NCI-H1105 (cell line): ENCODE measurements around the gene TTYH3.

ENCODE experiments used
- DNase-seq: peaks from one replicate; lab custom pipeline; 2025; lab: John Stamatoyannopoulos, UW

TTYH3 gene

DNA sequence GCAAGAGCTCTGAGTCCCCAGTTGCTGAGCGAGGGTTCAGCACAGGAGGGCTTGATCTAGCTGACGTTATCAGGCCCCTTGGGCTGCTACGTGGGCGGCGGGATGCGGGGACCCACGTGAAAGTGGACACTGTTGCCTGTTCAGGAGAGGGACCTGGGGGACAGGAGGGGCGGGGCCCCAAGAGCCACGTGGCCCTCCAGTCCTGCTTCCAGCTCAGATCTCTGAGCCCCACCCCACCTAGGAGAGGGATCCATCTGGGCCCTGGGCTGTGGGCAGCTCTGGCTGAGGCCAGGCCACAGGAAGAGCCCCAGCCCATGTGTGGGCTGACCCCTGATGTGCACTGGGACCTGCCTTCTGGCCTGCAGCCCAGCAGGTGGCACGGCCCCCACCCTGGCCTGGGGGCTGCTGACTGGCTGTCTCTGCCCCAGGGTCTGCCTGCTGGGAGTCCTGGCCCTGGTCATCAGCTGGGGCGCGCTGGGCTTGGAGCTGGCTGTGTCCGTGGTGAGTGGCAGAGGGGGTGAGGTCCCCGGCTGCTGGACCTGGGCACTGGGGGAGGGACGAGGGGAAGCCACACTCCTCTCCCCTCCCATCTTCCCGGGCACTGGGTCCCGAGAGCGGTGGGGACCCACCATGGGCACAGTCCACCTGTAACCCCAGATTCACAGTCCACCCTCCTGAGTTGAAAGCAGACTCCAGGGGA lies 17.5 kb downstream of the TTYH3 start:
- no peak for DNase-seq

DNA sequence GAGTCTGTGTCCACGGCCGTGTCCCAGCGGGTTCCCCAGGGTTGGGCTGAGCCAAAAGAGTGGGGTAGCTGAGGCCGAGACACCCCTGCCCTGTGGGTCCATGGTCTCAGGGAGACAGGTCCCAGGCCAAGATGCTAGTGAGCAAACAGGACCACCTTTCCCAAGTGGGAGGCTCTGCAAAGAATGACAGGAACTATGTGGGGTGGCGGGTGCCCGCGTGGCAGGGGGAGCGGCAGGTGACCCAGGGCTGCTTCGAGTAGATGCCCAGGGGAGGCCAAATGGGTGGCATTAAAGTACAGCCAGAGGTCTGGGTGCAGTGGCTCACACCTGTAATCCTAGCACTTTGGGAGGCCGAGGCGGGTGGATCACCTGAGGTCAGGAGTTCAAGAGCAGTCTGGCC lies 18.2 kb downstream of the TTYH3 start:
- DNase-seq = no peak

DNA sequence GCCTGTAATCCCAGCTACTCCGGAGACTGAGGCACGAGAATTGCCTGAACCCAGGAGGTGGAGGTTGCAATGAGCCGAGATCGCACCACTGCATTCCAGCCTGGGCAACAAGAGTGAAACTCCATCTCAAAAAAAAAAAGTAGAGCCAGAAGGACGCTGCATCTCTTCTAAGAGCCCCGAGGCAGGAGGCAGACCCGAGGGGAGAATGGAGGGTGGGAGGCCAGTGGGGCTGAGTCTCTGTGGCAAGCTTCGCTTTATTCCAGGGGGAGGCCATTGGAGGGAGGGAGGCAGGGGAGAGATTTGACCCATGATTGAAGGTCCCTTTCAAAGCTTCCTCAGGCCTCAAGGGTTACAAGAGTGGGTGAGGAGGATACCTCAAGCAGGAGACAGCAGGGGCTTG lies 18.7 kb downstream of the TTYH3 start:
- DNase-seq = no peak

DNA sequence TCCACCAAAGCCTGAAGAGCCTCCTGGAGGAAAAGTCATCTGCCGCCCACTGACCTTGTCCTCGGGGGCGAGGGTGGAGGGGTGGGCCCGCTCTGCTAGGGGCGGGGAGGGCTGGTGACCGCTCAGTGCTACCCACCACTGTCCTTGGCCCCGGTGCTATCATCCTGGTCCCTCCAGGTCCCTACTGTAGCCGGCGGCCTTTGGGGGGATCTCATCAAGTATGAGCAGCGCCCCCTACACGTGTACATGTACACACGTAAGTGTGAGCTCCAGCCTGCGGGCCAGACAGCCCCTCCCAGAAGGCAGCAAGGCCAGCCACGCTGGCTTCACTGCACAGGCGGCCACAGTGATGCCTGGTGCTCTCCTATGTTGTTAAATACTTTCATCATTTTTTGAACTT lies 19.6 kb downstream of the TTYH3 start:
- no peak for DNase-seq

DNA sequence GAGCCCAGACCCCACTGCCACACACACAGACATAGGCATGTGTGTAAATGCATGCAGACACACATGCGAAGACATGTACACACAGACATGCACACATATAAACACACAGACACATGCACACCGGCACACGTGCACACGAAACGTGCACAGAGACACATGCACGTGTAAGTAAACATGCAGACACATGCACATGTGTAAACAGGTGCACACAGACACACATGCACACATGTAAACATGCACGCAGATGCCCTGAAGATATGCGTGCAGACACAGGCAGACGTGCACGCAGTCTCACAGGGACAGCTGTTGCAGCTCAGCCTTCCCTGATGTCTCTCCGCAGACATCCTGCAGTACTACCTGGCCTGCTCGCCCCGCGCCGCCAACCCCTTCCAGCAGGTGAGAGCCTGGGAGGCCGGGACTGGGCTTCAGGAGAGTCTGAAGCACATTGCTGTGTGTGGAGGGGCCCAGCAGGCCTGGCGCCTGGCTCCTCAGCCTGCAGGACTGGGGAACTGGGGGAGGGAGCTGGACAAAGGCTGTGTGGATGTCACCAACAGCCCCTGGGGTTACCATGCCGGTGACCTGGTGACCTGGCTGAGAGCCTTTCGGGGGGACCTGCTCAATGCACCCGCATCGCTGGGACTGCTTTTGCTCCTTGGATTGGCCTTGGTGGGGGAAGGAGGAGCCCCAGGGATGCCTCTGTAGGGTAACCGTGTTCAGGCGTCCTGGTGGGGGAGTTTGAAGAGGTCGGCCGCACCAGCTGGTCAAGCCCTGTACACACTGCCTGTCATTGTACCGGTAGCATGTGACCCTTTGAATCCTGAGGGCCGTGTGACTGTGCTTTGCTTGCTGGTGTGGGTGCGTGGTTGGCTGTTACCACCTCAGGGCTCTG lies 20.3 kb downstream of the TTYH3 start:
- DNase-seq = no peak

DNA sequence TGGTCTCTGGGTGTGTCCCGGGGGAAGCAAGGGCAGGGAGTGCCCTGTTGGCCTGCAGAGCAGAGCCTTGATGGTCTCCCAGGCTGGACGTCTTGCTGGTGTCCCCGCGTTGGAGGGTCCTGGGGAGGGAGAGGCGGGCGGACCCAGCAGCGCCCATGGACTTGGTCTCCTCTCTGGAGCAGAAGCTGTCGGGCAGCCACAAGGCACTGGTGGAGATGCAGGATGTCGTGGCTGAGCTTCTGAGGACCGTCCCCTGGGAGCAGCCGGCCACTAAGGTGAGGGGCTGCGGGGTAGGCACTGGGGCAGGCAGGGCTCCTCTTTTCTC lies 20.9 kb downstream of the TTYH3 start:
- no peak for DNase-seq

DNA sequence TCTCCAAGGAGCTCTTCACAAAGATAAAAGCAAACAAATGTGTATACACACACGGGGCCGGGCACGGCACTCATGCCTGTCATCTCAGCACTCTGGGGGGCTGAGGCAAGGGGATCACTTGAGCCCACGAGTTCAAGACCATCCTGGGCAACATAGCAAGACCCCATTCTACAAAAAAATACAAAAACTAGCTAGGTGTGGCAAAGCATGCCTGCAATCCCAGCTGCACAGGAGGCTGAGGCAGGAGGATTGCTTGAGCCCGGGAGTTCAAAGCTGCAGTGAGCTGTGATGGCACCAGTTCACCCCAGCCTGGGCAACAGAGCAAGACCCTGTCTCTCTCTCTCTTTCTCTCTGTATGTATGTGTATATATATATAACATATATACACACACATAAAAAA lies 22.3 kb downstream of the TTYH3 start:
- DNase-seq = no peak

DNA sequence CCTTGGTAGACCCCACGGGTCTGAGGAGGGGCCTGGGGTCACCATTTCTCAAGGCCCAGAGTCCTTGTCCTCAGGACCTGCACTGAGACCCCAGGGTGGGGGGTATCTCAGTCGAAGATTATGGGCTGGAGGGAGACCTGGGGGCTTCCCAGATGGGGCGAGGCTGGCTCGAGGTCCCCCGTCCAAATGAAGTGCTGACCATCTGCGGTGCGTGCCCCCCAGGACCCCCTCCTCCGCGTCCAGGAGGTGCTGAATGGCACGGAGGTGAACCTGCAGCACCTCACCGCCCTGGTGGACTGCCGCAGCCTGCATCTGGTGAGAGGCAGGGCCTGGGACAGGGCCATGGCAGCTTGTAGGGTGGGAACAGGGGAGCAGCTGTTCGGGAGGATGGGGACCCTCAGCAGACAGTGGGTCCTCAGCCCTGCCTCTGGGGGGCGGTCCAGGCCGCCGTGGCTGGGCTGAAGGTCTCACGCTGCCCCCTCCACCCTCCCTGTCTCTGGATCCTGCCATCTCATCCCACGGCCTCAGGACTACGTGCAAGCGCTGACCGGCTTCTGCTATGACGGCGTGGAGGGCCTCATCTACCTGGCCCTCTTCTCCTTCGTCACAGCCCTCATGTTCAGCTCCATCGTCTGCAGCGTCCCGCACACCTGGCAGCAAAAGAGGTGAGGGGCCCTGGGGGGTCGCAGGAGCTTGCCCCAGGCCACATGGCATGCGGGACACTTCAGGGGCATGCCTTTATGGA lies 24.3 kb downstream of the TTYH3 start:
- no peak for DNase-seq

DNA sequence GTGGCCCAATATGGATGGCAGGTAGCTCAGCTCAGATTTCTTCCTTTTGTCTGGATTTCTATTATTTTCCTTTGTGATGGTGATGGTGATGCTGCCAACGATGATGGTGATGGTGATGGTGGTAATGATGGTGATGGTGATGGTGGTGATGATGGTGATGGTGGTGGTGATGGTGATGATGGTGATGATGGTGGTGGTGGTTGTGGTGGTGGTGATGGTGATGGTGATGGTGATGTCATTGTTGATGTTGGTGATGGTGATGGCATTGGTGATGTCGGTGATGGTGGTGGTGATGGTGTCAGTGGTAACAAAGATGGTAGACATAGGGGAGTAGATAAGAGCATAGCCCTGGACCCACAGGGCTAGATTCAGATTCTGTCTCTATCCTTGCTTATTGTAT lies 25.4 kb downstream of the TTYH3 start:
- DNase-seq = no peak

DNA sequence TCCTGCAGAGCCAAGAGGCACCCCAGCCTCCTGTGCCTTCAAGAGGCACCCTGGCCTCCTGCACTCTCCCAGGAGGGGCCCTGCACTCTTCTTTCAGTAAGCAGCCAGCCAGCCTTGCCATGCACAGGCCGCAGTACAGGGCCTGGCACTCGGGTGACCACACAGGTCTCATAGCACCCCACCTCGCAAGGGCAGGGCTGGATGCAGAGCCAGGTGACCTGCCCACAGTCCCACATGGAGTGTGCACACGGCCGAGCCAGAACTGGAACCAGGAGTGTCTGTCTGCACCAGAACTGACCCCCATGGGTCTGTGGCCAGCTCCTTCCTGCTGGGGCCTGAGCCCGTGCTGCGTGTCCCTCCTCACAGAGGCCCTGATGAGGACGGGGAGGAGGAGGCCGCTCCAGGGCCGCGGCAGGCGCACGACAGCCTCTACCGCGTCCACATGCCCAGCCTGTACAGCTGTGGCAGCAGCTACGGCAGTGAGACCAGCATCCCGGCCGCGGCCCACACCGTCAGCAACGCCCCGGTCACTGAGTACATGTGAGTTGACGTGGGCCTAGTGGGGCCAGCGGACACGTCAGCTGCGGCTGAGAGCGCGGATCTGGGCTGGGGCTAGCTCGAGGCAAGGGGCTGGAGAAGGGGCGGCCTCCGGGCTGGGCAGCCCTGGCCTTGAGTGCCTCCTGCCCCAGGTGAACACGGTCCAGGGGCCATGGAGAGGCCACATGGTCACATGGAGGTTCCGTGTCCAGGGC lies 26.3 kb downstream of the TTYH3 start:
- no peak for DNase-seq

DNA sequence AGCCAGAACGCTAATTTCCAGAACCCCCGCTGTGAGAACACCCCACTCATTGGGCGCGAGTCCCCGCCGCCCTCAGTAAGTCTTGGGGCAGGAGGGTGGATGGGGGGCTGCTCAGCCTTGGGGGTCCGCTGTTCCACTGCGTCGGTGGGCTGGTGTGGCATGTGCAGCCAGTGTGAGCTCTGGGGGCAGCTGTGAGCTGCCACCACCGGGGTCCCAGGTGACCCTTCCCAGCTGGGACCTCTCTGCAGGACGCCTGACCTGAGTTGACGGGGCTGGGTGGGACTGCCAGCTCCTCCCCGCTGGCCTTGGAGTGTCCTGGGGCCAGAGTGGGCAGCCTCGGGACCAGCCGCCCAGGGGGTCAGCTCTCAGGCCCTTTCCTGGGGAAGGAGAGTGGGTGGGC lies 27.2 kb downstream of the TTYH3 start:
- no peak for DNase-seq

DNA sequence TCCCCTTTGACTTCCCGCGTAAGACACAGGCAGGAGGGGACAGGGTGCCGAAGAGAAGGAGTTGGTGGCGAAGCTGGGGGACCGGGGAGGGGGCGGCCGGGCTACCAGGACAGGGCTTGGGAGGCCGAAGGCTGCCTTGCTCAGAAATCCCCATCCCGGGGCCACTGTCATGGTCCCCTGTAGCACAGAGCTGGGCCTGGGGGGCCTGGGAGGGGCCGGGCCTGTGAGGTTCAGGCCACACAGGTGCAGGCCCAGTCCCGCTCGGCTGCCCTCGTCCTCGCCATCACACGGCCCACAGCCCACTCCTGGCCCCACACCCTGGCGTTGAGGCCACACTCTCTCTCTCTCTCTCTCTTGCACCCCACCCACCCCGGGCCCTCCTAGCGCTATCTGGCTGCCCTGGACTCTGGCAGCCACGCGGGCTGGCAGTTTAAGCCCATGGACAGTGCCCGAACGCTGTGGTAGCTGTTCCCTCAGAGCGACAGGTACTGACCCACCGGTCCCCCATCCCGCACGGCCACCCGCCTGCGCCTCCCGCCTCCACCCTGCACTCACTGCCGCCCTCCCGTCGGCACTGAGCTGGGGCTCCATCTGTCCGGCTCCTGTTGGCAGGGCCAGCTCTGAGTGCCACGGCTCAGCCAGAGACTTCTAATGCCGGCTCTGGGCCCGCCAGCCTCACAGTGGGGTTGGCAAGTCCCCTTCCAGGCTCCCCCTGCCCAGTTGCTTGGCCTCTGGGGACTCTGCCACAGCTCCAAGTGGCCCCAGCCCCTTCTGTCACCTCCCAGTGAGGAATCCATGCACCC lies 28.0 kb downstream of the TTYH3 start:
- no peak for DNase-seq

DNA sequence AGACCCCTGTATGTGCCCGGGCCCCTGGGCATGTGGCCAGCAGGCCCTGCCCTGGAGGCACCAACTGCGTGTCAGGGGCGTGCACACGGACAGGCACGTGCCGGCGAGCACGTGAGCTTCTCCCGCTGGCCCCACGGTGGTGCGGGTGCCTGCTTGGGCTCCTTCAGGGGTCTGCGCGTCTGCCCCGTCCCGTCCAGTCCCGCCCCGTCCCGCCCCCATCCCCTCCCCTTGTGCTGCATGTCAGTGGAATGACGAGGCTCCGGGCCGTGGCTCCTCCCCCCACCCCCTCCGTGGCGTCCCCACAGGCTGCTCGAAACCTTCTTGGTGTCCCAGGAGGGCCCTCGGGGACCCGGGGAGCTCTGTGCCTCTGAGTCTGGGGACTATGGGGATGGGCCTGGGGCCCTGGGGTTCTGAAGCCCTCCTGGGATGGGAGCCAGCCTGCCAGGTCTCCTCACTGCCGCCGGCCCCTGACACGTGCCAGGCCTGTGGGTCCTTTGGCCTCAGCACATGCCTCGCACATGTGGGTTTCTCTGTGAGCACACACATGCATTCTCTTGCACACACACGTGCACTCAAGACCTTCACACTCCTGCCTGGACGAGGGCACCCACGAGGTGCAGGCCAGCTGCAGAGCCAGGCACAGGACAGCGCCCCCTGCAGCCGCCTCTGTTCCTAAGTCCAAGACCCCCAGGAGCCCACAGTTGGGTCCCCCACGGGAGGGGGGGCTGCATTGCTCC lies 28.7 kb downstream of the TTYH3 start:
- no peak for DNase-seq

DNA sequence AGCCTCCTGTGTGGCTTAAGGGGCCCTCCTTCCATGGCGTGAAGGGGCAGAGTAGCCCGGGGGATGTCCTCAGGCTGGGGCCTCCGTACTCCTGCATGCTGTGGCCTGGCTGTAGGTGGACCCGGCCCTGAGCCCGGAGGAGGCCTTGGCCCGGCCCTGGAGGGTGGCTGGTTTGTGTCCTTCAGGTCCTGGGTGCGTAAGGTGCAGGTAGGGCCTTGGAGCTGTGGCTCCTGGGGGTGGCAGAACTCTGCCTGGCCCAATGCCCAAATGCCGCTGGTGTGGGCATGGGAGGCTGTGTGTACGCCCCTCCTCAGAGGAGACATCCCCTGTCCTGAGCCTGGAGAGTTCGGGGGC lies 29.3 kb downstream of the TTYH3 start:
- no peak for DNase-seq

DNA sequence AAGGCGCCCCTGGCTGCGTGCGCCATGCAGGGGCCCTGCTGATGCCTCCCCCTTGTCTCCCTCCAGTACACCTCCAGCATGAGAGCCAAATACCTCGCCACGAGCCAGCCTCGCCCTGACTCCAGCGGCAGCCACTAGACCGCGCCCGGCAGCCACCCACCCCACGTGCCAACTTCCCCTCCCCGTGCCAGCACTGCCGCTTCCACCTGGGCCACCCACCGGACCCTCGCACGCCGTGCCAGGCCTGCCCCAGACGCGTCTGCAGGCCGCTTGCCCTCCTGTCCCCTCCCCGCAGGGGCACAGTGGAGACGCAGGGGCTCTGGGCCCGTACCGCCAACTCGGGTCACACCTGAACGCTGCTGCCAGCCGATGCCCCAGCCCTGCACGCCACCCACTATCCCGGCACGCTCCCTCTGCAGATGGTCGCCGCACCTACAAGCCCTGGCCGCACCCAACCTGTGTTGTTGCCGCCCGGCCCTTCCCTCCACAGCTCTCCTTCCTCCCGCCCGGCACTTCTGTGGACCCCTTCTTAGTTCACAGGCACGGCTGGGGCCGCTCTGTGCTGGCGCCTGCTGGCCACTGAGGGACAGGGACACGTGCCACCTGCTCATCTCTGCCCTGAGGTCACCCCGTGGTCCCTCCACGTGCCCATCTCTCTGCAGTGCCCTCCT lies 30.0 kb downstream of the TTYH3 start:
- no peak for DNase-seq

DNA sequence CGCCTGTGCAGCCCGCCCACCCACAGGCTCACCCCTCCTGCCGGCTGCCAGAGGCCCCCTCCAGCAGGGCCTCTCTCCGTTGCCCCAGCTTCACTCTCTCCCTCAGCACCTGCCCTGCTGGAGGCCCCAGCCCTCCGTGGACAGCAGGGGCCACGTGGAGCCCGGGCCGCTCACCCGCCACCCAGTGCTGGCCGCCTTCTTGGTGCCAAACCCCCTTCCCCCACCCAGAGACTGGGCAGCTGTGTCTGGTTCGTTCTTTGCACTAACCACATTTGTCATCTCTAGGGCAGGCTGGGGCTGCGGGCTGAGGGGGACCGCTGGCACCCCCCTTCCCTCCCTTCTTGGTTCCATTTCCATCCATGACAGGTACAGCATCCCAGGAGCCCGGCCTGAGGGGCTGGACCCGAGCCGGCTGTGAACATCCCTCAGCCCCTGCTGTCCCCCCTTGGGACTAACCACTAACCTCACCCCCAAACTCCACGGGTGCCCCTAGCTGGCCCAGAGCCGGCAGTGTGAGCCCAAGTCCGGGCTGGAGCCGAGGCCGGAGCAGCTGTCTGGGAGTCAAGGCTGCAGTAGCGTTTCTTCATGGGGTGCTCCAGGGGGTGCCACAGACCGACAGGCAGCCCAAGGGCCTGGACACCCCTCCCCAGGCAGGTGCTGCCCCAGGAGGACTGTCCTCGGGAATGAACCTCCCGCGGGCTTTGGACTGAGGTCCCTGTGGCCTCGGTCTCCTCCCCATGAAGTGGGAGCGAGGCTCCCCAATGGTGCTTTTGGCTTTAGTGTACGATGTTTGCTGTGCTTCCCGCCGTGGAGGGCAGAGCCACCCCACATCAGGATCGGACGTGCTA lies 30.7 kb downstream of the TTYH3 start:
- no peak for DNase-seq

DNA sequence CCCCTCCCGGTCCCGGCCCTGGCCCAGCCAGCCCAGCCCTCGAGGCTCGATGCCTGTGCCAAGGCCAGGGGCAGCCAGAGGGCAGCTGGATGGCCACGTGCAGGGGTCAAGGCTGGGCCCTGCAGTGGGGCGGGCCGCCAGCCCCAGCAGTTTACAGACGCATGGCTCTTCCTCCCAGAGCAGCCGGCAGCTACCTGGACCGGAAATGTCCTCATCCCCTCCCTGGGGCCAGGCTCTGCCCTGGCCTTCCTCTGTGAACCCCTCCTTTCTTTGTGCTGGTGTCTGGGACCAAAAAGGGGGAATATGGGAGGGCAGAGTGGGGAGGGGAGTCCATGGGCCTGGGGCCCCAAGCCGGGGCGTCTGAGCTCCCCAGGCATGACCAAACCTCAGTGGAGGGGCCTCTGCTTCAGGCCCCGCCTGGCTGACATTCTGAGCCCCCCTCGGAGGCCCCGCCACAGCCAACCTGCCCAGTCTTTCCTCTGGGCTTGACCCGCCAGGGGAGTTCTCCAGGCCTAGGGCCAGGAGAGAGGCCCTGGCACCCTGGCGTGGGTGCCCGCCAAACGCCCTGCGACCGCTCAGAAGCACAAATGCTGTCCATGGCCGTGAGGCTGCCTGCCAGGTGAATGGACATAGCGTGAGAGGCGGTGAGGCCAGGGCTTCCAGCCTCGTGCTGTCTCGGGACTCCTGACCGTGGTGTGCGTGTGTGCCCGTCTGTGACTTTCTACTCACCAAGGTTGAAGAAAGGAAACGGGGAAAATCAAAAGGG lies 31.5 kb downstream of the TTYH3 start:
- no peak for DNase-seq

DNA sequence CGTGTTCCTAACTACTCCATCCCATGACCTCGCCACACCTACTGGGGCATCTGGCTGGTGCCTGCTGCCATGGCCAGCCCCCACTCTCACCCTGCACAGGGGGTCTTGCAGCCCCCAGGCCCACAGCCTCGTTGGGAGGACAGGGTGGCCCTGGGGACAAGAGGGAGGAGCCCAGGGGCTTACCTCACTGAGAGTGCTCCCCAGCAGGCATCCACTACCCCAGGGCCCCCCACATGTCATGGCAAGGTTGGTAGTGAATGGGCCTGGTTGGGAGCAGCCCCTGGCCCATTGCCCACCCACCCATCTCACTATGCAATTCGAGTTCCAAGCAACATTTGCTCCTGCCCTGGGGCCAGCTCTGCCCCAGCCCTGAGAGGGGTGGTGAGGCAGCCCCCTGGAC lies 32.2 kb downstream of the TTYH3 start:
- DNase-seq = no peak

DNA sequence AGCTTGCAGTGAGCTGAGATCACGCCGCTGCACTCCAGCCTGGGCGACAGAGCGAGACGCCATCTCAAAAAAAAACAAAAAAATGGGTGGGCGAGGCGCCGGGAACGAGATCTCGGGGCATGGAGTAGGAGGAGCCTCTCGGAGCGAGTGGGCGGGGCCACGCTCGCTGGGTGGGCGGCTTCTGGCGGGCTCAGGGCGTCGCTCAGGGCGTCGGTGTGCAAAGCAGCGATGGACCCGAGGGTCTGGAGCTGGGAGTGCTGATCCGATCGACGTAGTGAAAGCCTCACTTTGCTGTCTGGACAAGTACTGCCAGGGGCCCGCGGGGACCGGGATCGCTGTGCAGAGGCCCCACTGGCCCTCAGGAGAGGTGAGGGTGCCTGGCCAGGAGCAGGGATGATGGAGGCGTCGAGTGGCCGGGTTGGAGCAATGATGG lies 33.6 kb downstream of the TTYH3 start:
- no peak for DNase-seq
